Calu3 (cell line): ENCODE data around the gene PRMT1. TPM values are rescaled to one million over a fixed set of nuclear protein-coding genes. Genes with fewer than 3 reads are reported as not detected.

Experiments
- BruUV-seq: library from RNA; stranded (reverse); fragments of 400-500 nt; replicated peaks from 2 replicates; lab custom pipeline; 2021; lab: Mats Ljungman, UMichigan
- CTCF ChIA-PET: fragments of 300-600 bp; sonication (Branson Sonifier 250); formaldehyde crosslinking; loops from one replicate; lab custom pipeline; 2022; ENCODE audit warnings: antibody characterized with exemption; lab: Charles Lee
- DNase-seq: peaks from one replicate; pipeline ENCODE4 v3.0.0; 2022
- H3K27ac Mint-ChIP-seq: one replicate; pipeline ENCODE4 v1.8.0; 2022; ENCODE audit warnings: mixed read lengths; ENCODE audit not compliant: unreplicated experiment
- H3K27me3 Mint-ChIP-seq: one replicate; pipeline ENCODE4 v1.8.0; 2022; ENCODE audit warnings: mixed read lengths; ENCODE audit not compliant: unreplicated experiment
- H3K36me3 Mint-ChIP-seq: one replicate; pipeline ENCODE4 v1.8.0; 2022; ENCODE audit warnings: mild to moderate bottlenecking, moderate library complexity, mixed read lengths; ENCODE audit not compliant: insufficient read depth, unreplicated experiment
- H3K4me1 Mint-ChIP-seq: one replicate; pipeline ENCODE4 v1.8.0; 2022; ENCODE audit warnings: mild to moderate bottlenecking, low read depth, mixed read lengths; ENCODE audit not compliant: unreplicated experiment
- H3K4me3 Mint-ChIP-seq: one replicate; pipeline ENCODE4 v1.8.0; 2022; ENCODE audit warnings: mild to moderate bottlenecking, low read depth, moderate library complexity, mixed read lengths; ENCODE audit not compliant: unreplicated experiment
- H3K9me3 Mint-ChIP-seq: one replicate; pipeline ENCODE4 v1.8.0; 2022; ENCODE audit warnings: low read depth, mixed read lengths; ENCODE audit not compliant: unreplicated experiment
- CTCF ChIP-seq: fragments of 200-600 bp; IDR thresholded peaks from one replicate; pipeline ENCODE4 v1.8.0; 2022; ENCODE audit warnings: antibody characterized with exemption; ENCODE audit not compliant: unreplicated experiment
- intact Hi-C: fragments of 100-400 bp; cut with micrococcal nuclease; formaldehyde crosslinking; loops from one replicate; pipeline ENCODE4 v1.10.0; 2022; ENCODE audit not compliant: unreplicated experiment
- total RNA-seq: library from RNA; stranded (reverse); gene quantifications from 2 replicates; pipeline ENCODE4 v1.2.3, GENCODE V29; 2022

Gene PRMT1
- total RNA-seq, 1 experiment from 2014 or later: 369 TPM

GRCh38 chr19:49701271-49701786, 24.3 kb downstream of the PRMT1 start:
- no peaks in the 10 kb centered on the region for H3K36me3 Mint-ChIP-seq
- DNase-seq: no peak
- no peaks in the 10 kb centered on the region for H3K4me1 Mint-ChIP-seq
- no peak overlapping the region for H3K27ac Mint-ChIP-seq
- CTCF ChIA-PET: no interaction called here
- no peak for TF ChIP-seq CTCF
- H3K4me3 Mint-ChIP-seq: no peak overlapping the region
- peaks cover 38% of the 10 kb centered on the region for H3K27me3 Mint-ChIP-seq
- no peaks in the 10 kb centered on the region for H3K9me3 Mint-ChIP-seq
- intact Hi-C loops: no loop called here
- no TSS peak for BruUV-seq

- Mint-ChIP-seq H3K27me3 (peaks cover 52% of the 10 kb centered on the region), H3K4me3 (no peak overlapping the region), H3K36me3 (no peaks in the 10 kb centered on the region), H3K9me3 (no peaks in the 10 kb centered on the region), H3K27ac (no peak overlapping the region), H3K4me1 (no peaks in the 10 kb centered on the region)
- no peak for TF ChIP-seq CTCF
- intact Hi-C loops: no loop called here
- CTCF ChIA-PET: no interaction called here
- BruUV-seq: no TSS peak
- DNase-seq: no peak
Observed at GRCh38 chr19:49704888-49705642, 28.0 kb downstream of the PRMT1 start.

GRCh38 chr19:49705919-49706318, 28.8 kb downstream of the PRMT1 start:
- intact Hi-C loops: no loop called here
- TF ChIP-seq CTCF: no peak
- peaks cover 51% of the 10 kb centered on the region for H3K27me3 Mint-ChIP-seq

GRCh38 chr19:49710372-49710951, 33.4 kb downstream of the PRMT1 start:
- Mint-ChIP-seq H3K27me3 (peaks cover 24% of the 10 kb centered on the region), H3K27ac (no peak overlapping the region), H3K36me3 (no peaks in the 10 kb centered on the region), H3K4me1 (peaks cover 8% of the 10 kb centered on the region), H3K4me3 (no peak overlapping the region), H3K9me3 (peaks cover 3% of the 10 kb centered on the region)
- CTCF ChIA-PET: no interaction called here
- no TSS peak for BruUV-seq
- intact Hi-C loops: no loop called here
- no peak for DNase-seq
- no peak for TF ChIP-seq CTCF

More at GRCh38 chr19:49705919-49706318, 28.8 kb downstream of the PRMT1 start:
- Mint-ChIP-seq H3K27ac (no peak overlapping the region), H3K9me3 (peaks cover 3% of the 10 kb centered on the region), H3K4me1 (no peaks in the 10 kb centered on the region), H3K36me3 (no peaks in the 10 kb centered on the region), H3K4me3 (no peak overlapping the region)
- no peak for DNase-seq
- CTCF ChIA-PET: no interaction called here
- BruUV-seq: no TSS peak
